ENCODE data around the gene ZDHHC14. TPM values are rescaled to one million over a fixed set of nuclear protein-coding genes. Genes with fewer than 3 reads are reported as not detected.

Gene ZDHHC14
- total RNA-seq, 2 experiments from 2014 or later = 1.3 to 1.6 TPM

DNA sequence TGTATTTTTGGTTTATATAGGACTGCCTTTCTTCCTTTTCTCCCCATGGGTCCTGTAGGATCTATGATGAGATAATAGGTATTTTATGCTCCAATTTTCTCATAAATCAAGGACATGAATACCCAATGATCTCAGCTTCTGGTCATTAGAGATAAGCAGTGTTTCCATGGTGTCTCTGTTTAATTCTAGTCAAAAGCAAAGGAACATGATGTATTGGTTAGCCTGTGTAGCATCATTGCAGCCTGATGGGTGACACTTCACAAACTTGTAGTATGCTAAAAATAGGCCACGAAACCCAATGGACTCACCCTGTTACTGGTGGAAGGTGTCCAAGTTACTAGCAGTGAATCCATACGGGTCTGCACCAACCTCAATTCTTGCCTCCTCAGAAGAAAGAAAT, 325.9 kb downstream of the ZDHHC14 start:
- H3K9me3 Mint-ChIP-seq = no peaks in the 10 kb centered on the region
- Histone ChIP-seq H3K9me3 (ENCODE audit: control insufficient read depth in 1 of 2, insufficient read depth in 1 of 2, low read length in 2 of 2) (no peaks in the 10 kb centered on the region), H3K4me1 (ENCODE audit: insufficient read depth, low read length) (no peaks in the 10 kb centered on the region), H3K27ac (ENCODE audit: low read depth in 1 of 2, low read length in 2 of 2) (no peak overlapping the region), H3K36me3 (ENCODE audit: insufficient read depth, low read length) (no peaks in the 10 kb centered on the region), H3K4me3 (ENCODE audit: low read length) (no peak overlapping the region), H3K27me3 (ENCODE audit: control insufficient read depth in 1 of 2, insufficient read depth in 2 of 2, low read length in 2 of 2) (no peaks in the 10 kb centered on the region)
- DNase-seq (no peak), ATAC-seq (ENCODE audit: poor library complexity) (no peak)
- no peak overlapping the region for H3K4me3 Mint-ChIP-seq
- no peaks in the 10 kb centered on the region for H3K36me3 Mint-ChIP-seq (ENCODE audit: low read depth)
- POLR2A ChIA-PET = no interaction called here
- CTCF ChIA-PET = no interaction called here
- no peaks in the 10 kb centered on the region for H3K4me1 Mint-ChIP-seq (ENCODE audit: low read depth)
- no peaks in the 10 kb centered on the region for H3K27me3 Mint-ChIP-seq
- no peak for TF ChIP-seq CTCF (IDR thresholded peaks at IDR 0.05)
- no peak overlapping the region for H3K27ac Mint-ChIP-seq
- intact Hi-C loops (cut with DNase I, micrococcal nuclease) = no loop called here

- Histone ChIP-seq H3K27ac (ENCODE audit: low read depth in 1 of 2, low read length in 2 of 2) (no peak overlapping the region), H3K4me1 (ENCODE audit: insufficient read depth, low read length) (no peaks in the 10 kb centered on the region), H3K9me3 (ENCODE audit: control insufficient read depth in 1 of 2, insufficient read depth in 1 of 2, low read length in 2 of 2) (no peaks in the 10 kb centered on the region), H3K4me3 (ENCODE audit: low read length) (no peak overlapping the region), H3K27me3 (ENCODE audit: control insufficient read depth in 1 of 2, insufficient read depth in 2 of 2, low read length in 2 of 2) (no peaks in the 10 kb centered on the region), H3K36me3 (ENCODE audit: insufficient read depth, low read length) (no peaks in the 10 kb centered on the region)
- ChIA-PET CTCF (no interaction called here), POLR2A (no interaction called here)
- H3K36me3 Mint-ChIP-seq (ENCODE audit: low read depth) = no peaks in the 10 kb centered on the region
- no peaks in the 10 kb centered on the region for H3K4me1 Mint-ChIP-seq (ENCODE audit: low read depth)
- H3K9me3 Mint-ChIP-seq = no peaks in the 10 kb centered on the region
- H3K4me3 Mint-ChIP-seq = no peak overlapping the region
- ATAC-seq (ENCODE audit: poor library complexity) = no peak
- intact Hi-C loops (cut with DNase I, micrococcal nuclease) = no loop called here
- no peak for TF ChIP-seq CTCF (IDR thresholded peaks at IDR 0.05)
- no peaks in the 10 kb centered on the region for H3K27me3 Mint-ChIP-seq
- no peak overlapping the region for H3K27ac Mint-ChIP-seq
- no peak for DNase-seq
Measured at GRCh38 chr6:157707576-157707975, 326.6 kb downstream of the ZDHHC14 start.

- Mint-ChIP-seq H3K4me1 (ENCODE audit: low read depth) (no peaks in the 10 kb centered on the region), H3K36me3 (ENCODE audit: low read depth) (no peaks in the 10 kb centered on the region), H3K27me3 (no peaks in the 10 kb centered on the region), H3K9me3 (no peaks in the 10 kb centered on the region), H3K4me3 (no peak overlapping the region), H3K27ac (no peak overlapping the region)
- ATAC-seq (ENCODE audit: poor library complexity) (no peak), DNase-seq (no peak)
- CTCF ChIA-PET = no interaction called here
- no peaks in the 10 kb centered on the region for H3K27me3 ChIP-seq (ENCODE audit: control insufficient read depth in 1 of 2, insufficient read depth in 2 of 2, low read length in 2 of 2)
- intact Hi-C loops (cut with DNase I, micrococcal nuclease) = no loop called here
- H3K4me3 ChIP-seq (ENCODE audit: low read length) = no peak overlapping the region
- H3K36me3 ChIP-seq (ENCODE audit: insufficient read depth, low read length) = no peaks in the 10 kb centered on the region
- H3K4me1 ChIP-seq (ENCODE audit: insufficient read depth, low read length) = no peaks in the 10 kb centered on the region
- POLR2A ChIA-PET = no interaction called here
- no peak overlapping the region for H3K27ac ChIP-seq (ENCODE audit: low read depth in 1 of 2, low read length in 2 of 2)
- TF ChIP-seq CTCF (IDR thresholded peaks at IDR 0.05) = no peak
- no peaks in the 10 kb centered on the region for H3K9me3 ChIP-seq (ENCODE audit: control insufficient read depth in 1 of 2, insufficient read depth in 1 of 2, low read length in 2 of 2)
Measured at GRCh38 chr6:157708239-157708638, 327.2 kb downstream of the ZDHHC14 start.
